Measurements from ENCODE around the gene PRXL2A. TPM values are rescaled to one million over a fixed set of nuclear protein-coding genes. Genes with fewer than 3 reads are reported as not detected.

Gene PRXL2A
- polyA plus RNA-seq, 3 donors = 0.61 to 4.1 (median 3.4) TPM

GRCh38 chr10:80421050-80421706, 12.8 kb downstream of the PRXL2A start:
- no peak overlapping the region for H3K4me2 ChIP-seq (replicated peaks; ENCODE audit: extremely low read depth, low read length, poor library complexity, severe bottlenecking)
- H3K9ac ChIP-seq (ENCODE audit: insufficient read depth, low read length, poor library complexity, severe bottlenecking) = no peak overlapping the region
- no peak overlapping the region for H3K4me3 ChIP-seq (replicated peaks in 1 of 3; ENCODE audit: low read depth in 2 of 3, low read length in 3 of 3)
- Mint-ChIP-seq H3K4me1 (peaks cover 19% of the 10 kb centered on the region), H3K27ac (no peak overlapping the region), H3K36me3 (no peaks in the 10 kb centered on the region), H3K4me3 (no peak overlapping the region), H3K27me3 (ENCODE audit: low read depth in 3 of 3) (peaks cover 3 to 5% (median 4%) of the 10 kb centered on the region in 3 donors), H3K9me3 (no peaks in the 10 kb centered on the region)
- no peaks in the 10 kb centered on the region for H3K27me3 ChIP-seq (ENCODE audit: control insufficient read depth in 2 of 2, insufficient read depth in 2 of 2, low read length in 2 of 2)
- H2AFZ ChIP-seq (ENCODE audit: insufficient read depth, low read depth, low read length, poor library complexity, severe bottlenecking) = no peak overlapping the region
- no peaks in the 10 kb centered on the region for H3K79me2 ChIP-seq (ENCODE audit: insufficient read depth, low read length)
- intact Hi-C loops (cut with micrococcal nuclease) = no loop called here
- peaks cover 11 to 12% of the 10 kb centered on the region in 2 donors for H3K4me1 ChIP-seq (ENCODE audit: control insufficient read depth in 1 of 2, insufficient read depth in 2 of 2, low read length in 2 of 2)
- no peaks in the 10 kb centered on the region for H4K20me1 ChIP-seq (ENCODE audit: insufficient read depth, low read length)
- H3K27ac ChIP-seq (ENCODE audit: low read depth in 1 of 2, low read length in 2 of 2) = peak overlapping the region in 1 of 2 donors; percentile 15
- H3K9me3 ChIP-seq (replicated peaks in 1 of 2; ENCODE audit: control insufficient read depth in 1 of 2, insufficient read depth in 1 of 2, low read length in 2 of 2) = no peaks in the 10 kb centered on the region
- no peaks in the 10 kb centered on the region for H3K36me3 ChIP-seq (replicated peaks in 1 of 2; ENCODE audit: control insufficient read depth in 1 of 2, insufficient read depth in 2 of 2, low read length in 2 of 2)
- TF ChIP-seq CTCF (IDR thresholded peaks at IDR 0.05) = no peak
- DNase-seq = no peak
- 100% methylated on average over 1 of the region's 5 CpGs for WGBS (ENCODE audit: insufficient coverage)

- H3K4me3 ChIP-seq (replicated peaks in 1 of 3; ENCODE audit: low read depth in 2 of 3, low read length in 3 of 3) = no peak overlapping the region
- peaks cover 19% of the 10 kb centered on the region for H3K4me1 Mint-ChIP-seq
- no peaks in the 10 kb centered on the region for H3K9me3 ChIP-seq (replicated peaks in 1 of 2; ENCODE audit: control insufficient read depth in 1 of 2, insufficient read depth in 1 of 2, low read length in 2 of 2)
- H3K4me3 Mint-ChIP-seq = no peak overlapping the region
- no peak for TF ChIP-seq CTCF (IDR thresholded peaks at IDR 0.05)
- peak overlapping the region in 1 of 2 donors; percentile 15 for H3K27ac ChIP-seq (ENCODE audit: low read depth in 1 of 2, low read length in 2 of 2)
- no peaks in the 10 kb centered on the region for H3K36me3 ChIP-seq (replicated peaks in 1 of 2; ENCODE audit: control insufficient read depth in 1 of 2, insufficient read depth in 2 of 2, low read length in 2 of 2)
- peak overlapping the region; percentile 44 for H2AFZ ChIP-seq (ENCODE audit: insufficient read depth, low read depth, low read length, poor library complexity, severe bottlenecking)
- H3K4me2 ChIP-seq (replicated peaks; ENCODE audit: extremely low read depth, low read length, poor library complexity, severe bottlenecking) = no peak overlapping the region
- peak overlapping the region in 2 of 7 donors; percentile 11 to 15 for H3K27ac Mint-ChIP-seq
- H3K27me3 Mint-ChIP-seq (ENCODE audit: low read depth in 3 of 3) = peaks cover 2 to 5% (median 3%) of the 10 kb centered on the region in 3 donors
- intact Hi-C loops (cut with micrococcal nuclease) = no loop called here
- H3K79me2 ChIP-seq (ENCODE audit: insufficient read depth, low read length) = no peaks in the 10 kb centered on the region
- H3K27me3 ChIP-seq (ENCODE audit: control insufficient read depth in 2 of 2, insufficient read depth in 2 of 2, low read length in 2 of 2) = no peaks in the 10 kb centered on the region
- H4K20me1 ChIP-seq (ENCODE audit: insufficient read depth, low read length) = no peaks in the 10 kb centered on the region
- H3K9me3 Mint-ChIP-seq = no peaks in the 10 kb centered on the region
- 48% methylated on average over 2 of the region's 8 CpGs for WGBS (ENCODE audit: insufficient coverage)
- no peak overlapping the region for H3K9ac ChIP-seq (ENCODE audit: insufficient read depth, low read length, poor library complexity, severe bottlenecking)
- peaks cover 11 to 12% of the 10 kb centered on the region in 2 donors for H3K4me1 ChIP-seq (ENCODE audit: control insufficient read depth in 1 of 2, insufficient read depth in 2 of 2, low read length in 2 of 2)
- peaks cover 0 to 2% of the 10 kb centered on the region in 2 donors for H3K36me3 Mint-ChIP-seq
- DNase-seq = peak in 1 of 3 donors; percentile 32
Measured at GRCh38 chr10:80421707-80422536, 13.6 kb downstream of the PRXL2A start.
